ENCODE results near the gene CPT1C.

DNA sequence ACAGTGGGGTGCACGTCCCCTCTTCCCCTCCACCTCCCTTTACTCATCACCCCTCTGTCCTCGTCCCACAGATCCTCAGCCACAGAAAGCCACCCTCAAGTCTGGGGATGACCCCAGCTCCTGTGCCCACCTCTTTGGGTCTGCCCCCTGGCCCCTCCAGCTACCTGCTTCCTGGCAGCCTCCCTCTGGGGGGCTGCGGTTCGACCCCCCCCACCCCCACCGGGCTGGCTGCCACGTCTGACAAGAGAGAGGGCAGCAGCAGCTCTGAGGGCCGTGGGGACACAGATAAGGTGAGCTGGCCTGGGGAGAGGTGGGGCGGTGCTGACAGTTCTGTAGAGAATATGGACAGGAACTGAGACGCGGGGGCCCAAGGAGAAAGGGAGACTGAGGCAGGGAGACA, 36.3 kb upstream of the CPT1C start:
- TF ChIP-seq, protein P1, sequence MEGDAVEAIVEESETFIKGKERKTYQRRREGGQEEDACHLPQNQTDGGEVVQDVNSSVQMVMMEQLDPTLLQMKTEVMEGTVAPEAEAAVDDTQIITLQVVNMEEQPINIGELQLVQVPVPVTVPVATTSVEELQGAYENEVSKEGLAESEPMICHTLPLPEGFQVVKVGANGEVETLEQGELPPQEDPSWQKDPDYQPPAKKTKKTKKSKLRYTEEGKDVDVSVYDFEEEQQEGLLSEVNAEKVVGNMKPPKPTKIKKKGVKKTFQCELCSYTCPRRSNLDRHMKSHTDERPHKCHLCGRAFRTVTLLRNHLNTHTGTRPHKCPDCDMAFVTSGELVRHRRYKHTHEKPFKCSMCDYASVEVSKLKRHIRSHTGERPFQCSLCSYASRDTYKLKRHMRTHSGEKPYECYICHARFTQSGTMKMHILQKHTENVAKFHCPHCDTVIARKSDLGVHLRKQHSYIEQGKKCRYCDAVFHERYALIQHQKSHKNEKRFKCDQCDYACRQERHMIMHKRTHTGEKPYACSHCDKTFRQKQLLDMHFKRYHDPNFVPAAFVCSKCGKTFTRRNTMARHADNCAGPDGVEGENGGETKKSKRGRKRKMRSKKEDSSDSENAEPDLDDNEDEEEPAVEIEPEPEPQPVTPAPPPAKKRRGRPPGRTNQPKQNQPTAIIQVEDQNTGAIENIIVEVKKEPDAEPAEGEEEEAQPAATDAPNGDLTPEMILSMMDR (IDR thresholded peaks at IDR 0.05), result no peak
- TF ChIP-seq EZH2 (IDR thresholded peaks at IDR 0.05), result no peak
- TF ChIP-seq EZH2phosphoT487 (IDR thresholded peaks at IDR 0.05), result no peak
